Activated naive CD4-positive, alpha-beta T cell treated with anti-CD3 and anti-CD28 coated beads, Interleukin-2, amount 10 ng/mL, durations not matched to agents 7 days and 5 days (primary cell): ENCODE data around the gene CDK17.
"Not testable (repeated sequence)": the region's sequence is repeated elsewhere in the genome, so short reads cannot be mapped to it uniquely, and the experiment has no call there.

ENCODE experiments used
- CTCF ChIA-PET: fragments of 350-600 bp; sonication (Branson Sonifier 250); formaldehyde crosslinking; loops from one replicate; lab custom pipeline; 2021; ENCODE audit warnings: antibody characterized with exemption; lab: Charles Lee
- DNase-seq: peaks from one replicate; pipeline ENCODE4 v3.0.0-alpha.2; 2020
- H3K27ac Mint-ChIP-seq: one replicate; pipeline ENCODE4 v1.8.0; 2021; ENCODE audit warnings: mild to moderate bottlenecking, moderate library complexity, mixed read lengths
- H3K27me3 Mint-ChIP-seq: one replicate; pipeline ENCODE4 v1.8.0; 2021; ENCODE audit warnings: mild to moderate bottlenecking, mixed read lengths
- H3K36me3 Mint-ChIP-seq: one replicate; pipeline ENCODE4 v1.8.0; 2021; ENCODE audit warnings: mixed read lengths
- H3K4me1 Mint-ChIP-seq: one replicate; pipeline ENCODE4 v1.8.0; 2021; ENCODE audit warnings: mixed read lengths
- H3K4me3 Mint-ChIP-seq: one replicate; pipeline ENCODE4 v1.8.0; 2021; ENCODE audit warnings: mild to moderate bottlenecking, moderate library complexity, mixed read lengths
- H3K9me3 Mint-ChIP-seq: one replicate; pipeline ENCODE4 v1.8.0; 2021; ENCODE audit warnings: mixed read lengths

Gene CDK17

DNA sequence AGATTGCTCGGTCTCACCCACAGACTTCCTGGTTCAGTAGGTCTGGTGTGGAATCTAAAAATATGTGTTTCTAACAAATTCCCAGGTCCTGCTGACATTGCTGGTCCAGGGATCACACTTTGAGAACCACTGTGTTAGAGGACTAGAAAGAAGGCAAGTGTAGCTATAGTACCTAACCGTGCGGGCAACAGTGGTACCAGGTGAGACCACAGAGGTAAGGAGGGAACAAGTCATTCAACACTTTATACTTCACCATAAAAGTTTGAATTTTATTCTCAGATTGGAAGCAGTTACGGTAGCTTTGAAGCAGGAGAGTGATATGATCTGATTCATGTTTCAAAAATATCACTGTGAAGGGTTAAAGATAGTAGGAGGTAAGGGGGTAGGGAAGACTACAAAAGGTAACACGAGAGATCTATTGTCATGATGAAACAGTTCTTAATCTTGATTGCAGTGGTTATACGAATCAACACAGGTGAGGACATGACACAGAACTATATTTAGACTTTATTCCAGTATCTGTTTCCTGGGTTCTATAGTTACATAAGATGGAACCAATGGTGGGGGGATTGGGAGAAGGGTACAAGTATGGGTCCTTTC is 73.5 kb downstream of the CDK17 start:
- H3K4me3 Mint-ChIP-seq = no peak overlapping the region
- no peaks in the 10 kb centered on the region for H3K27me3 Mint-ChIP-seq
- DNase-seq = no peak
- no peak overlapping the region for H3K27ac Mint-ChIP-seq
- H3K4me1 Mint-ChIP-seq = peaks cover 39% of the 10 kb centered on the region
- H3K9me3 Mint-ChIP-seq = peaks cover 5% of the 10 kb centered on the region
- peaks cover 41% of the 10 kb centered on the region for H3K36me3 Mint-ChIP-seq
- CTCF ChIA-PET = interaction anchor here (0.6 to 1.2 kb wide), 2 partner anchors 72 to 189 kb away, joined by 3 read pairs; no protein-coding TSS in a partner anchor

DNA sequence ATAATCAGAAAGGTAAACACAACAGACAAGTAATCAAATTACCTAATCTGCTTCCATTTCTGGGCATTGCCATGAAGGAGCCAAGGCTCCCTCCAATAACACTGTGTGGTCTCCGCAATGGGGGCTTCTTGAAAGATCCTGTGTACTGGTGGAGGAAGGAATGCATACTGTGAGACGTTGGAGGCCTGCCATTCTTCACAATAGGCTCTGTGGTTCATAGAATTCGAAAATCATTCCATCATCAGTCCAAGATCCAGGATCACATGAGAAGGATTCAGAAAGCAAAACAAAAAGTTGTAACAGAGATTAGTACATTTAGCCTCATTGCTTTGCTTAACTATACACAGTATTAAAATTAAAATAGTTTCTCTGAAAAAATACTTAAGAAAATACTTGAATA is 76.3 kb downstream of the CDK17 start:
- Mint-ChIP-seq H3K4me3 (no peak overlapping the region), H3K36me3 (peaks cover 33% of the 10 kb centered on the region), H3K9me3 (peaks cover 5% of the 10 kb centered on the region), H3K4me1 (peaks cover 28% of the 10 kb centered on the region), H3K27ac (no peak overlapping the region), H3K27me3 (no peaks in the 10 kb centered on the region)
- no peak for DNase-seq
- CTCF ChIA-PET = no interaction called here

DNA sequence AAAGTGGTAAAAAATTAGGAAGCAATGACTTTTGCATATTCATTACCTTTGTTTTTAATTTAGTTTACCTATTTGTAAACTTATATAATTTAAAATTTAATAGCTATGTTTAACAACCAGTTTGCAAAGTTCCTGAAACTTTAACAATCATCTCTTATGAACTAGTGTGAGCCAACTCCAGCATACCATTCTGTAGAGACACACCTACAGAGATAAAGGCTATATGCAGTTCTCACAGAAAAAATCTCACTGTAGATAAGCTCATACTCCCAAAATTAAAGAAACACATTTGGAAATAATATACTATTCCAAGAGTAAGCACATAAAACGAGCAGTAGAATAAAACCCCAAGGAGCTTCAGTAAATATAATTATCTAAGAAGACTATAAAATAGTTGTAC is 77.5 kb downstream of the CDK17 start:
- Mint-ChIP-seq H3K27me3 (no peaks in the 10 kb centered on the region), H3K4me3 (no peak overlapping the region), H3K27ac (no peak overlapping the region), H3K36me3 (peaks cover 31% of the 10 kb centered on the region), H3K4me1 (peaks cover 18% of the 10 kb centered on the region), H3K9me3 (peaks cover 7% of the 10 kb centered on the region)
- DNase-seq = no peak
- CTCF ChIA-PET = no interaction called here

DNA sequence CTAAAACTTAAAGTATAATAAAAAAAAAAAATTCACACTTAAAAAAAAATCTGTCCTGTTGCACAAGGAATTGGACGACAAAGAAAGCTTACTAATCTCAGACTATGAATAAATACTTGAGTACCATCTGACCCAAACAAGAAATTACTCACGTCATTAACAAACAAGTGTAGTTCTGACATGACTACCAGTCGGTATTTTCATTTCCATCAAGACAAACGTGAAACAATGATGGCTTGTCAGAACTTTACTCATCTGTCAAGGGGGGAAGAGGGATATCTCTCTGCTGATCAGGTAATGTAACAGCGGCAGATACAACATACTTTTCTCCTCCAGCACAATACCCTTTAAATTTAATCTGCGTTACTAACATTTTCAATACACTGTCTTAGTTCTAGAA is 78.3 kb downstream of the CDK17 start:
- Mint-ChIP-seq H3K4me3 (no peak overlapping the region), H3K9me3 (peaks cover 7% of the 10 kb centered on the region), H3K36me3 (peaks cover 29% of the 10 kb centered on the region), H3K27ac (no peak overlapping the region), H3K27me3 (no peaks in the 10 kb centered on the region), H3K4me1 (peaks cover 12% of the 10 kb centered on the region)
- CTCF ChIA-PET = no interaction called here
- no peak for DNase-seq

DNA sequence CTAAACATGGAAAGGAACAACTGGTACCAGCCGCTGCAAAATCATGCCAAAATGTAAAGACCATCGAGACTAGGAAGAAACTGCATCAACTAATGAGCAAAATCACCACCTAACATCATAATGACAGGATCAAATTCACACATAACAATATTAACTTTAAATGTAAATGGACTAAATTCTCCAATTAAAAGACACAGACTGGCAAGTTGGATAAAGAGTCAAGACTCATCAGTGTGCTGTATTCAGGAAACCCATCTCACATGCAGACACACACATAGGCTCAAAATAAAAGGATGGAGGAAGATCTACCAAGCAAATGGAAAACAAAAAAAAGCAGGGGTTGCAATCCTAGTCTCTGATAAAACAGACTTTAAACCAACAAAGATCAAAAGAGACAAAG is 82.4 kb downstream of the CDK17 start:
- H3K27me3 Mint-ChIP-seq, H3K27ac Mint-ChIP-seq, CTCF ChIA-PET, H3K4me3 Mint-ChIP-seq, DNase-seq, H3K9me3 Mint-ChIP-seq: not testable (repeated sequence)
- Mint-ChIP-seq H3K4me1 (peaks cover 11% of the 10 kb centered on the region), H3K36me3 (peaks cover 16% of the 10 kb centered on the region)

DNA sequence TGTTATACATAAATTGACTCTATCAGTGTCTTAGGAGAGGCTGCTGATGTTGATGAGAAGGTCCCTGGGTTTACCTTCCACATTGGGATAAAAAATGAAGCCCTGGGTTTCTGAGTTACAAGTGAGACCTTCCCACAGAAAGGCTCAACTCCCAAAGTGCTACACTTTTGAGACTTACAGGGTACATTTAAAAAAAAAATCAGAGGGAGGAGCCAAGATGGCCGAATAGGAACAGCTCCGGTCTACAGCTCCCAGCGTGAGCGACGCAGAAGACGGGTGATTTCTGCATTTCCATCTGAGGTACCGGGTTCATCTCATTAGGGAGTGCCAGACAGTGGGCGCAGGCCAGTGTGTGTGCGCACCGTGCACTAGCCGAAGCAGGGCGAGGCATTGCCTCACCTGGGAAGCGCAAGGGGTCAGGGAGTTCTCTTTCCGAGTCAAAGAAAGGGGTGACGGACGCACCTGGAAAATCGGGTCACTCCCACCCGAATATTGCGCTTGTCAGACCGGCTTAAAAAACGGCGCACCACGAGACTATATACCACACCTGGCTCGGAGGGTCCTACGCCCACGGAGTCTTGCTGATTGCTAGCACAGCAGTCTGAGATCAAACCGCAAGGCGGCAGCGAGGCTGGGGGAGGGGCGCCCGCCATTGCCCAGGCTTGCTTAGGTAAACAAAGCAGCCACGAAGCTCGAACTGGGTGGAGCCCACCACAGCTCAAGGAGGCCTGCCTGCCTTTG is 84.3 kb downstream of the CDK17 start:
- H3K9me3 Mint-ChIP-seq, CTCF ChIA-PET: not testable (repeated sequence)
- peak overlapping the region; percentile 86 for H3K27ac Mint-ChIP-seq

DNA sequence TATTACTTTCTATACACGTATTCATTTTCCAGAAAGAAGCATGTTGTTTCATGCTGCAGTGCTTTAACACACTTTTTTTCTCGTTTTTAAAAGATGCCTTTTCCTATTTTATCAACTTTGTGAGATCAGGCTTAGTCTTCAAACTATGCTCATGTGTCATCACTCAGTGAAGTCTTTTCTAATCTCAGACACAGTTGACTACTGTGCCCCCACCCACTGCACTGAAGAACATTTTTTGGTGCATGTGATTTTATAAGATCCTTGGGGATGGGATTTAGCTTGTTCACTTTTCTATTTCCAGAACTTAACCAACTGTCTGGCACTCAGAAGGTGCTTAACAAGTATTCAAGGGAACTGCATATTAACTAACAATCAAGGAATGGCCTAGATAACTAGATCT is 85.5 kb downstream of the CDK17 start:
- Mint-ChIP-seq H3K9me3 (peaks cover 1% of the 10 kb centered on the region), H3K27me3 (no peaks in the 10 kb centered on the region), H3K36me3 (peaks cover 10% of the 10 kb centered on the region), H3K4me1 (peaks cover 11% of the 10 kb centered on the region), H3K4me3 (no peak overlapping the region), H3K27ac (no peak overlapping the region)
- no peak for DNase-seq
- CTCF ChIA-PET = no interaction called here

More for the DNA sequence above, 84.3 kb downstream of the CDK17 start:
- not testable (repeated sequence) for H3K36me3 Mint-ChIP-seq, H3K27me3 Mint-ChIP-seq
- DNase-seq = peak; percentile 31
- Mint-ChIP-seq H3K4me1 (peaks cover 11% of the 10 kb centered on the region), H3K4me3 (peak overlapping the region; percentile 74)

DNA sequence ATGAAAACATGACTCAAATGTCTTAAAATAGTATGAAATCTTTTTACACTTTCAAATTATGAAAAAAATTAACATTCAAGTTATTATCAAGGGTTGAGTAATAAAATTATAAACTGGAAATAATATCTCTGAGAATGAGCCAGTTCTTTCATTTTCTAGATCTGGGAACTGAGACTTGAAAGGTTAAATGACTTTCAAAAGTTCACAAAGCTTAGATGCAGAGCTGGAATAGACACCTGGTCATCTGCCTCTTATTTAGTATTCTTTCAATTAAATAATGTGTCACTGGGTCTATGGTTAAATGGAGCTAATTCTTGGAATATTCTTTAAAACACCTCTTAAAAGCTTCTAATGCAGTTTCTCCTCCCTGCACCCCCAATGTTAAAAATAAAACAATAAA is 86.6 kb downstream of the CDK17 start:
- H3K4me3 Mint-ChIP-seq = no peak overlapping the region
- H3K4me1 Mint-ChIP-seq = peaks cover 11% of the 10 kb centered on the region
- peaks cover 1% of the 10 kb centered on the region for H3K9me3 Mint-ChIP-seq
- H3K27me3 Mint-ChIP-seq = no peaks in the 10 kb centered on the region
- CTCF ChIA-PET = no interaction called here
- DNase-seq = no peak
- H3K36me3 Mint-ChIP-seq = peaks cover 16% of the 10 kb centered on the region
- no peak overlapping the region for H3K27ac Mint-ChIP-seq

DNA sequence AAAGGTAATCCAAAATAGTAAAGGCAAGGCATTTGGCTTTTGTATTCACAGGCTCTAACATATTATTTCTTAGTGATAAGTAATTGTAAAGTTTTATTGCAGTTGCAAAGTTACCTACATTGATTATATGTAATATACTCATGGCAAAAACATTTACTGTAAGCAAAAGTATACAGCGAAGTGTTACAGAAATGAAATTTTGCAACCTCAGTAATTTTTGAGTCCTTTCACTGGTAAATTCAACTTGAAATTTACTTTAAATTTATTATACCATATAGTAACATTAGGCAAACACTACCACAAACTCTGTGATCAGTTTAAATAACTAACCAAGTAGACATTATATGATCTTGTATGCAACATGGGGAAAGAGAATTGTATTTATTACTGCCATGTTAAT is 89.0 kb downstream of the CDK17 start:
- H3K27ac Mint-ChIP-seq = no peak overlapping the region
- H3K4me1 Mint-ChIP-seq = peaks cover 17% of the 10 kb centered on the region
- peaks cover 20% of the 10 kb centered on the region for H3K36me3 Mint-ChIP-seq
- no peak overlapping the region for H3K4me3 Mint-ChIP-seq
- CTCF ChIA-PET = no interaction called here
- DNase-seq = no peak
- H3K27me3 Mint-ChIP-seq = no peaks in the 10 kb centered on the region
- H3K9me3 Mint-ChIP-seq = no peaks in the 10 kb centered on the region

DNA sequence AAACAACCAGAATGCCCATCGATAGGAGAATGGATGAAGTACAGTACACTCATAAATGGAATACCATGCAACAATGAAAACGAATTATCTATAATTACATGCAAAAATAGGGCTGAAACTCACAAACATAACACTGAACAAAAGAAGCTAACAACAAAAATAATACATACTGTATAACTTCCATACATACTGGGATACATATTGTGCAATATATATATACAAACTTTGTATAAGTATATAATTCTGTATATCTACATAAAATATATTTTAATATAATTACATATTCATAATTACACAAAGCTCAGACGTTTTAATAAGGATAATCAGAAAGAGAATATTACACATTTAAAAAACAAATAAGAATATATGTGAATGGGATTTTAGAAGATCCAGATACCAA is 90.2 kb downstream of the CDK17 start:
- CTCF ChIA-PET = interaction anchor here (0.8 kb wide), 1 partner anchor 91 kb away, joined by 4 read pairs; no protein-coding TSS in a partner anchor
- no peak overlapping the region for H3K4me3 Mint-ChIP-seq
- H3K9me3 Mint-ChIP-seq = no peaks in the 10 kb centered on the region
- H3K36me3 Mint-ChIP-seq = peaks cover 27% of the 10 kb centered on the region
- H3K27me3 Mint-ChIP-seq = no peaks in the 10 kb centered on the region
- DNase-seq = no peak
- H3K27ac Mint-ChIP-seq = no peak overlapping the region
- peaks cover 16% of the 10 kb centered on the region for H3K4me1 Mint-ChIP-seq

DNA sequence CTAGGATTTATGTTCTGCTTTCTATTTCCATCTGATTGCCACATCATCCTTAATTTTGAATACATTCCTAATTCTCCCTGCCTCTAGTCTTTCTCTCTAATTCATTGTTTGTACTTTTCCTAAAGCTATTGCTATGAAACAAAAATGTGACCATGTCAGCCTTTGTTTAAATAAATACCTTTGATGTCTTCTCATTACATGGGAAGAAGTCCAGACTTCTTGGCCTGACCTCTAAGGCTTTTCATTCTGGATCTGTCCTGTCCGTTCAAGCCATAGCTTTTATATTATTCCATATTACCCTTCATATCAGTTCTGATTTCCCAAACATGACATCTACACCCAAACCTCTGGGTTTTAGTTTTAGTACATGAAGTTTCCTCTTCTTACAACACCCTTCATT is 91.4 kb downstream of the CDK17 start:
- DNase-seq = no peak
- Mint-ChIP-seq H3K4me1 (peaks cover 12% of the 10 kb centered on the region), H3K27me3 (no peaks in the 10 kb centered on the region), H3K27ac (no peak overlapping the region), H3K4me3 (no peak overlapping the region), H3K9me3 (no peaks in the 10 kb centered on the region), H3K36me3 (peaks cover 26% of the 10 kb centered on the region)
- CTCF ChIA-PET = interaction anchor here (1.1 kb wide), 1 partner anchor 90 kb away, joined by 3 read pairs; no protein-coding TSS in a partner anchor

DNA sequence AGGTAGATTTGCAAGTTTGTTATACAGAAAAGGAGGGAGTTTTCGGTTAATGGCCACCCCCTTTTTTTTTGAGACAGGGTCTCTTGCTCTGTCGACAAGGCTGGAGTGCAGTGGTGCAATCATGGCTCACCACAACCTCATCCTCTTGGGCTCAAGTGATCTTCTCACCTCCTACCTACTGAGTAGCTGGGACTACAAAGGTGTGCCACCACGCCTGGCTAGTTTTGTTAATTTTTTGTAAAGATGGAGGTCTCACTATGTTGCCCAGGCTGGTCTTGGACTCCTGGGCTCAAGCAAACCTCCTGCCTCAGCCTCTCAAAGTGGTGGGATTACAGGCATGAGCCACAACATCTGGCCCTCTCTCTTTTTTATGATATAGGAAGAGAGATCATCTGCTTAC is 94.6 kb downstream of the CDK17 start:
- CTCF ChIA-PET = no interaction called here
- DNase-seq = no peak
- no peak overlapping the region for H3K4me3 Mint-ChIP-seq
- no peak overlapping the region for H3K27ac Mint-ChIP-seq
- no peaks in the 10 kb centered on the region for H3K27me3 Mint-ChIP-seq
- H3K4me1 Mint-ChIP-seq = peaks cover 15% of the 10 kb centered on the region
- H3K9me3 Mint-ChIP-seq = no peaks in the 10 kb centered on the region
- H3K36me3 Mint-ChIP-seq = peaks cover 28% of the 10 kb centered on the region

DNA sequence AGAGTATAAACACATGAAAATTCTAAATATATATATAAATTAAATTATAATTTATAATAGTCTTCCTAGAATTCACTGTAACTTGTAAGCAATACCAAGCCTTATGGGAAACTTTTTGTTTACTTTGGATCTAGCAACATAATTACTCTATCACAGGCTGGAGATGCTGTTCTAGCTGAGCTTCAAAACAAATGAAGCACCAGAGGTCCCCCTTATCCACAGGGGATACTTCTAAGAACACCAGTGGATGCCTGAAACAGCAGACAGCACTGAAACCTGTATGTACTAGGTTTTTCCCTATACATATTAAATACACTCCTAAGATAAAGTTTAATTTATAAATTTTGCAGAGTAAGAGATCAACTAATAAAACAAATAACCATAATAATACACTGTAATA is 96.6 kb downstream of the CDK17 start:
- H3K9me3 Mint-ChIP-seq = no peaks in the 10 kb centered on the region
- CTCF ChIA-PET = no interaction called here
- H3K4me1 Mint-ChIP-seq = peaks cover 15% of the 10 kb centered on the region
- DNase-seq = no peak
- H3K36me3 Mint-ChIP-seq = peaks cover 33% of the 10 kb centered on the region
- no peaks in the 10 kb centered on the region for H3K27me3 Mint-ChIP-seq
- no peak overlapping the region for H3K4me3 Mint-ChIP-seq
- no peak overlapping the region for H3K27ac Mint-ChIP-seq

DNA sequence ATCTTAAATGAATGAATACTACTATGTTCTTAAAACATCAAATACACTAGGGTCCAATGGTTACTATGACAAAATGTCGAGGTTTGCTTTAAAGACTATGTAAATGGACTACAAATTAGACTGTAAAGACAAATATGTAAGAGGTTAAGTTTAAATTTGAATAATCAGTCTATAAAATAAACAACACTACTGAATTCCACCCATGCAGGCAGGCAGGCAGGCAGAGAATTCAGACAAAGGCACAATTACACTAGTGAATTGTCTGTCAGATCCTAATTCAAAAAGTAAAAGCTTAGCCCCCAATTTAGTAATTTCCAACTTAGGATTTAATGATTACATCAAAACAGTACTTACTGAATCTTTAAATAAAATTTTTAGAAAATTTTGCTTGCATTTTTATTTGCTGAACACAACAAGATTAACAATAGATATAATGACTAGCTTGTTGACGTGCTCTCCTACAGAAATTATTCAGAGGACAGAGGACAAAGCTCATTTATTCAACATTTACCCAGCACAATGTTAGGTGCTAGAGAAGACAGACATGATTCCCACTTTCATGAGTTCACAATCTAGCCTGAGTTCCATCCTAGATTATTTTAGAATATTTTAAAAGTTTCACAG is 97.4 kb downstream of the CDK17 start:
- no peak for DNase-seq
- peaks cover 34% of the 10 kb centered on the region for H3K36me3 Mint-ChIP-seq
- no peak overlapping the region for H3K27ac Mint-ChIP-seq
- H3K4me1 Mint-ChIP-seq = peaks cover 15% of the 10 kb centered on the region
- no peaks in the 10 kb centered on the region for H3K9me3 Mint-ChIP-seq
- H3K4me3 Mint-ChIP-seq = no peak overlapping the region
- H3K27me3 Mint-ChIP-seq = no peaks in the 10 kb centered on the region
- CTCF ChIA-PET = no interaction called here

DNA sequence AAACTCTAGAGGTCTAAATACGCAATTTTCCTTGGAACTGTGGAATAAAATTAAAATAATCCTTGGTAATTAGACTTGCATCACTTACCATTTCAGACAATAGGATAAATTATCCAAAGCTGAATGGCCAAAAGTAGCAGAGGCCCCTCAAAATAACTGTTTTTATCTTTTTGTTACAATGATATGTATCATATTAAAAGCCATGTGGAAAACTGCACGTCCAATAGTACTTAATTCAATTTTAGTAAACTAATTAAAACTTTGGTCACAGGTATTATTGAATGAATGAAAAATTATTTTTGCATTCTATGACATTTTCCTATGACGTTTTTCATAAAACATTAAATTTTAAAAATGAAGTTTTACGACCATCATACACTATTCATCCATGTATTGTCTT is 98.5 kb downstream of the CDK17 start:
- Mint-ChIP-seq H3K9me3 (no peaks in the 10 kb centered on the region), H3K27me3 (no peaks in the 10 kb centered on the region), H3K4me1 (peaks cover 10% of the 10 kb centered on the region), H3K36me3 (peaks cover 37% of the 10 kb centered on the region), H3K27ac (no peak overlapping the region), H3K4me3 (no peak overlapping the region)
- no peak for DNase-seq
- CTCF ChIA-PET = no interaction called here
